Measurements from ENCODE around the gene PTPRZ1. TPM values are rescaled to one million over a fixed set of nuclear protein-coding genes. Genes with fewer than 3 reads are reported as not detected.

The PTPRZ1 gene
- total RNA-seq, 2 donors from 2014 or later: 18.0 to 57.4 TPM

DNA sequence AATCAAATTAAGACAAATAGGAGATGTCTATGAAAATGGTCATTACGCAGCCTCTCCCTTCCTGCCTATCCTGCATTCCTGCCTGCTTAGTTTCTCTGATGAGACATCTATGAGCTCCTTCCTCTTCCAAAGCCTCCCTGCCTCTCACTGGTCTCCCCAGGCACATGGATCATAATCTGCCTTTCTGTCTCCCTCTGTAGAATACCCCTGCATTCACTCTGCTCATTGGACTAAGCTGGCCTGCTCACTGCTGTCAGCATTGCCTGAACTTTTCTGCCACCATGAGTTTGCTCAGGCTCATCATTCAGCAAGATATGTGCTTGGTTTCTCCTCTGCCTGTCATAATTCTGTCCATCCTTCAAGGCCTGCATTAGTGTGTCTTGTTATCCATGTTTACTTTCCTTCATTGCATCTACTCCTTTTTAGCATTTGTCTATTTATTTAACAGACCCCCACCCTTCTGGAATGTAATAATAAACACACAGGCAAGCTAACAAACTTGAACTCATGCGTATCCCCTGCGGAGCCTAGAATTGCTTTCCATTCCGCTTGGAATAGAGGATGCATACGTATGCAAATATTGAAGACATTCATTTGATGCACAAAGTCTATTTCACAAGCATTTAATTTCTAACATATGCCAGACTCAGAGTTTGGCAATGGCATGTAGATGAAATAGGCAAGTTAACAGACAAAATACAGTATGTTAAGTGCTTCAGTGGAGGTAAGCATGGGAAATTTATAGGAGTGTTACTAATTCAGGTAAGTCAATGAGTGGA is 88.3 kb downstream of the PTPRZ1 start:
- H3K27me3 ChIP-seq (ENCODE audit: control insufficient read depth, insufficient read depth, low read length, poor library complexity, severe bottlenecking): no peaks in the 10 kb centered on the region
- TF ChIP-seq CTCF (conservative IDR thresholded peaks at IDR 0.05): no peak
- no peak overlapping the region for H3K27ac ChIP-seq (ENCODE audit: low read depth, low read length)
- H3K4me1 Mint-ChIP-seq: peaks cover 16% of the 10 kb centered on the region
- no peaks in the 10 kb centered on the region for H3K4me1 ChIP-seq (ENCODE audit: control insufficient read depth, insufficient read depth, low read length)
- DNase-seq: peak; percentile 51
- no peak overlapping the region for H3K4me3 ChIP-seq (ENCODE audit: low read length)
- H3K27me3 Mint-ChIP-seq (ENCODE audit: insufficient read depth): no peaks in the 10 kb centered on the region
- no peaks in the 10 kb centered on the region for H3K36me3 Mint-ChIP-seq (ENCODE audit: low read depth)
- WGBS, 2 experiments (ENCODE audit: insufficient coverage in 1 of 2, insufficient read length in 1 of 2): 95 to 96% methylated on average over 4 to 5 of the region's 5 CpGs
- H3K36me3 ChIP-seq (ENCODE audit: control insufficient read depth, insufficient read depth, low read length): no peaks in the 10 kb centered on the region
- H3K9me3 ChIP-seq (ENCODE audit: control insufficient read depth, low read length): no peaks in the 10 kb centered on the region
- no peaks in the 10 kb centered on the region for H3K9me3 Mint-ChIP-seq
- no peak overlapping the region for H3K4me3 Mint-ChIP-seq
- H3K27ac Mint-ChIP-seq: peak overlapping the region; percentile 54
- no peak overlapping the region for H3K9ac ChIP-seq (ENCODE audit: extremely low read depth, low read length, poor library complexity, severe bottlenecking)

GRCh38 chr7:121966276-121966934 is 93.4 kb downstream of the PTPRZ1 start:
- Histone ChIP-seq H3K27me3 (ENCODE audit: control insufficient read depth, insufficient read depth, low read length, poor library complexity, severe bottlenecking) (no peaks in the 10 kb centered on the region), H3K9ac (ENCODE audit: extremely low read depth, low read length, poor library complexity, severe bottlenecking) (no peak overlapping the region), H3K4me1 (ENCODE audit: control insufficient read depth, insufficient read depth, low read length) (no peaks in the 10 kb centered on the region), H3K27ac (ENCODE audit: low read depth, low read length) (no peak overlapping the region), H3K36me3 (ENCODE audit: control insufficient read depth, insufficient read depth, low read length) (no peaks in the 10 kb centered on the region), H3K9me3 (ENCODE audit: control insufficient read depth, low read length) (no peaks in the 10 kb centered on the region), H3K4me3 (ENCODE audit: low read length) (no peak overlapping the region)
- no peak for TF ChIP-seq CTCF (conservative IDR thresholded peaks at IDR 0.05)
- Mint-ChIP-seq H3K27ac (no peak overlapping the region), H3K36me3 (ENCODE audit: low read depth) (no peaks in the 10 kb centered on the region), H3K4me1 (peaks cover 21% of the 10 kb centered on the region), H3K27me3 (ENCODE audit: insufficient read depth) (no peaks in the 10 kb centered on the region), H3K9me3 (peaks cover 3% of the 10 kb centered on the region), H3K4me3 (no peak overlapping the region)
- no peak for DNase-seq
- 92 to 100% methylated on average over 1 to 2 of the region's 2 CpGs for WGBS, 2 experiments (ENCODE audit: insufficient coverage in 1 of 2, insufficient read length in 1 of 2)

GRCh38 chr7:121966935-121967332 is 94.0 kb downstream of the PTPRZ1 start:
- no peak for DNase-seq
- Histone ChIP-seq H3K9ac (ENCODE audit: extremely low read depth, low read length, poor library complexity, severe bottlenecking) (no peak overlapping the region), H3K4me1 (ENCODE audit: control insufficient read depth, insufficient read depth, low read length) (no peaks in the 10 kb centered on the region), H3K36me3 (ENCODE audit: control insufficient read depth, insufficient read depth, low read length) (no peaks in the 10 kb centered on the region), H3K4me3 (ENCODE audit: low read length) (no peak overlapping the region), H3K9me3 (ENCODE audit: control insufficient read depth, low read length) (no peaks in the 10 kb centered on the region), H3K27ac (ENCODE audit: low read depth, low read length) (no peak overlapping the region), H3K27me3 (ENCODE audit: control insufficient read depth, insufficient read depth, low read length, poor library complexity, severe bottlenecking) (no peaks in the 10 kb centered on the region)
- Mint-ChIP-seq H3K36me3 (ENCODE audit: low read depth) (no peaks in the 10 kb centered on the region), H3K9me3 (peaks cover 3% of the 10 kb centered on the region), H3K4me1 (peaks cover 20% of the 10 kb centered on the region), H3K27ac (no peak overlapping the region), H3K4me3 (no peak overlapping the region), H3K27me3 (ENCODE audit: insufficient read depth) (no peaks in the 10 kb centered on the region)
- no peak for TF ChIP-seq CTCF (conservative IDR thresholded peaks at IDR 0.05)
- 83 to 100% methylated on average over 1 to 4 of the region's 4 CpGs for WGBS, 2 experiments (ENCODE audit: insufficient coverage in 1 of 2, insufficient read length in 1 of 2)
